GM12878 (cell line): ENCODE measurements around the gene KBTBD13.
"Not testable (repeated sequence)": the region's sequence is repeated elsewhere in the genome, so short reads cannot be mapped to it uniquely, and the experiment has no call there.

Experiments
- CTCF ChIP-seq, 3 experiments: IDR thresholded peaks in 2 of 3; conservative IDR thresholded peaks in 1 of 3; 2 replicates each; pipeline ENCODE4 v1.5.1; 2011; ENCODE audit warnings: low read depth in 3 of 3, low read length in 3 of 3, mild to moderate bottlenecking in 3 of 3, control low read depth in 2 of 3, moderate library complexity in 2 of 3, inconsistent platforms in 1 of 3, mixed read lengths in 1 of 3; ENCODE audit not compliant: control insufficient read depth in 2 of 3, insufficient read depth in 1 of 3; ENCODE audit errors: extremely low read depth in 1 of 3
- ELK1 ChIP-seq: IDR thresholded peaks from 2 replicates; pipeline ENCODE4 v1.6.1; 2012; ENCODE audit warnings: low read depth, low read length, improper control_type of control experiment
- EP300 ChIP-seq, 2 experiments: fragments of 150-350 bp in 1 of 2; IDR thresholded peaks; 2 replicates each; pipeline ENCODE4 v1.6.1; 2011 to 2012; ENCODE audit warnings: low read depth in 2 of 2, low read length in 2 of 2, borderline replicate concordance in 1 of 2, improper control_type of control experiment in 1 of 2, inconsistent platforms in 1 of 2; ENCODE audit not compliant: control insufficient read depth in 1 of 2
- NR2F1 ChIP-seq: fragments of 450-650 bp; conservative IDR thresholded peaks from 2 replicates; pipeline ENCODE4 v1.6.1; 2017; ENCODE audit warnings: mild to moderate bottlenecking
- POLR2A ChIP-seq: IDR thresholded peaks from 2 replicates; pipeline ENCODE4 v1.6.1; 2011; ENCODE audit warnings: low read depth, mild to moderate bottlenecking, low read length
- RAD21 ChIP-seq: IDR thresholded peaks from 2 replicates; pipeline ENCODE4 v1.6.1; 2011; ENCODE audit warnings: mild to moderate bottlenecking, low read depth, low read length, moderate library complexity; ENCODE audit not compliant: insufficient read depth
- RBBP5 ChIP-seq: fragments of 200-600 bp; sonication (generic); conservative IDR thresholded peaks from 2 replicates; pipeline ENCODE4 v1.6.1; 2016
- SMC3 ChIP-seq: IDR thresholded peaks from 2 replicates; pipeline ENCODE4 v1.6.1; 2011; ENCODE audit warnings: low read length, improper control_type of control experiment, borderline replicate concordance
- TCF12 ChIP-seq: IDR thresholded peaks from 2 replicates; pipeline ENCODE4 v1.6.1; 2011; ENCODE audit warnings: low read depth, mild to moderate bottlenecking, low read length
- ZBTB33 ChIP-seq: fragments of 450-650 bp; IDR thresholded peaks from 2 replicates; pipeline ENCODE4 v1.6.1; 2017; ENCODE audit warnings: mild to moderate bottlenecking
- TF ChIP-seq, protein P1 (sequence below): IDR thresholded peaks from 2 replicates; pipeline ENCODE4 v1.6.1; 2012; ENCODE audit warnings: low read depth, low read length, improper control_type of control experiment
- TF ChIP-seq, protein P2 (sequence below): fragments of 450-650 bp; formaldehyde crosslinking; IDR thresholded peaks from 2 replicates; pipeline ENCODE4 v1.5.0; 2022; ENCODE audit warnings: mild to moderate bottlenecking, missing genetic modification characterization

- not testable (repeated sequence) for TF ChIP-seq TCF12; SMC3; CTCF (IDR thresholded peaks at IDR 0.05 in 2 of 3, conservative IDR thresholded peaks at IDR 0.05 in 1 of 3; ENCODE audit: control insufficient read depth in 2 of 3, extremely low read depth in 1 of 3, insufficient read depth in 1 of 3, low read depth in 3 of 3, low read length in 3 of 3); RAD21; EP300 (IDR thresholded peaks at IDR 0.05; ENCODE audit: borderline replicate concordance in 1 of 2, control insufficient read depth in 1 of 2, low read depth in 2 of 2, low read length in 2 of 2); RBBP5; ZBTB33; POLR2A; ELK1; NR2F1
- TF ChIP-seq, protein P1, sequence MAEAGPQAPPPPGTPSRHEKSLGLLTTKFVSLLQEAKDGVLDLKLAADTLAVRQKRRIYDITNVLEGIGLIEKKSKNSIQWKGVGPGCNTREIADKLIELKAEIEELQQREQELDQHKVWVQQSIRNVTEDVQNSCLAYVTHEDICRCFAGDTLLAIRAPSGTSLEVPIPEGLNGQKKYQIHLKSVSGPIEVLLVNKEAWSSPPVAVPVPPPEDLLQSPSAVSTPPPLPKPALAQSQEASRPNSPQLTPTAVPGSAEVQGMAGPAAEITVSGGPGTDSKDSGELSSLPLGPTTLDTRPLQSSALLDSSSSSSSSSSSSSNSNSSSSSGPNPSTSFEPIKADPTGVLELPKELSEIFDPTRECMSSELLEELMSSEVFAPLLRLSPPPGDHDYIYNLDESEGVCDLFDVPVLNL, result not testable (repeated sequence)
- TF ChIP-seq, protein P2, sequence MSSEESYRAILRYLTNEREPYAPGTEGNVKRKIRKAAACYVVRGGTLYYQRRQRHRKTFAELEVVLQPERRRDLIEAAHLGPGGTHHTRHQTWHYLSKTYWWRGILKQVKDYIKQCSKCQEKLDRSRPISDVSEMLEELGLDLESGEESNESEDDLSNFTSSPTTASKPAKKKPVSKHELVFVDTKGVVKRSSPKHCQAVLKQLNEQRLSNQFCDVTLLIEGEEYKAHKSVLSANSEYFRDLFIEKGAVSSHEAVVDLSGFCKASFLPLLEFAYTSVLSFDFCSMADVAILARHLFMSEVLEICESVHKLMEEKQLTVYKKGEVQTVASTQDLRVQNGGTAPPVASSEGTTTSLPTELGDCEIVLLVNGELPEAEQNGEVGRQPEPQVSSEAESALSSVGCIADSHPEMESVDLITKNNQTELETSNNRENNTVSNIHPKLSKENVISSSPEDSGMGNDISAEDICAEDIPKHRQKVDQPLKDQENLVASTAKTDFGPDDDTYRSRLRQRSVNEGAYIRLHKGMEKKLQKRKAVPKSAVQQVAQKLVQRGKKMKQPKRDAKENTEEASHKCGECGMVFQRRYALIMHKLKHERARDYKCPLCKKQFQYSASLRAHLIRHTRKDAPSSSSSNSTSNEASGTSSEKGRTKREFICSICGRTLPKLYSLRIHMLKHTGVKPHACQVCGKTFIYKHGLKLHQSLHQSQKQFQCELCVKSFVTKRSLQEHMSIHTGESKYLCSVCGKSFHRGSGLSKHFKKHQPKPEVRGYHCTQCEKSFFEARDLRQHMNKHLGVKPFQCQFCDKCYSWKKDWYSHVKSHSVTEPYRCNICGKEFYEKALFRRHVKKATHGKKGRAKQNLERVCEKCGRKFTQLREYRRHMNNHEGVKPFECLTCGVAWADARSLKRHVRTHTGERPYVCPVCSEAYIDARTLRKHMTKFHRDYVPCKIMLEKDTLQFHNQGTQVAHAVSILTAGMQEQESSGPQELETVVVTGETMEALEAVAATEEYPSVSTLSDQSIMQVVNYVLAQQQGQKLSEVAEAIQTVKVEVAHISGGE, result not testable (repeated sequence)
These were observed 17.2 kb downstream of the KBTBD13 start for GRCh38 chr15:65093793-65094170.
